Activated CD8-positive, alpha-beta memory T cell treated with anti-CD3 and anti-CD28 coated beads, Interleukin-2, amount 50 U/mL, for 48 hours (primary cell): ENCODE results near the gene ZNF526.
A peak's percentile ranks its signal among the peaks of the same experiment; 100 is the strongest.

Experiments
- DNase-seq: peaks from one replicate; pipeline ENCODE4 v3.0.0-alpha.2; 2020

The ZNF526 gene

GRCh38 chr19:42219812-42220750 is at the start of gene ZNF526:
ZNF526 (plus strand) TSS chr19:42220312; CDS start chr19:42224404, 4,092 bp downstream.
- peak; percentile 96 for DNase-seq

- DNase-seq = no peak
Observed at GRCh38 chr19:42170715-42171114, 49.4 kb upstream of the ZNF526 start.

- no peak for DNase-seq
Observed at GRCh38 chr19:42172261-42172660, 47.9 kb upstream of the ZNF526 start.

GRCh38 chr19:42173695-42174094 is 46.4 kb upstream of the ZNF526 start:
- DNase-seq = no peak

GRCh38 chr19:42174188-42174587 is 45.9 kb upstream of the ZNF526 start:
- DNase-seq = no peak

GRCh38 chr19:42174958-42175734 is 45.0 kb upstream of the ZNF526 start:
- DNase-seq = no peak

- DNase-seq = no peak
Observed at GRCh38 chr19:42175952-42176648, 44.0 kb upstream of the ZNF526 start.

- DNase-seq = no peak
Observed at GRCh38 chr19:42176649-42176989, 43.5 kb upstream of the ZNF526 start.

- DNase-seq = peak; percentile 87
Observed at GRCh38 chr19:42176990-42177685, 43.0 kb upstream of the ZNF526 start.

GRCh38 chr19:42177686-42178019 is 42.5 kb upstream of the ZNF526 start:
- DNase-seq = no peak

GRCh38 chr19:42178791-42179674 is 41.1 kb upstream of the ZNF526 start:
- DNase-seq = no peak

GRCh38 chr19:42184401-42184861 is 35.7 kb upstream of the ZNF526 start:
- peak; percentile 88 for DNase-seq

GRCh38 chr19:42185277-42185676 is 34.8 kb upstream of the ZNF526 start:
- no peak for DNase-seq

- no peak for DNase-seq
Observed at GRCh38 chr19:42188665-42189064, 31.4 kb upstream of the ZNF526 start.

- DNase-seq = no peak
Observed at GRCh38 chr19:42189133-42189532, 31.0 kb upstream of the ZNF526 start.

GRCh38 chr19:42191330-42191729 is 28.8 kb upstream of the ZNF526 start:
- DNase-seq = no peak

GRCh38 chr19:42191855-42192254 is 28.3 kb upstream of the ZNF526 start:
- no peak for DNase-seq

GRCh38 chr19:42193294-42193693 is 26.8 kb upstream of the ZNF526 start:
- no peak for DNase-seq

GRCh38 chr19:42193706-42194105 is 26.4 kb upstream of the ZNF526 start:
- DNase-seq = no peak

- DNase-seq = no peak
Observed at GRCh38 chr19:42196011-42197001, 23.8 kb upstream of the ZNF526 start.
